HL-60 (cell line): ENCODE measurements around the gene GOLPH3L.

ENCODE experiments used
- DNase-seq, 2 experiments: peaks; one replicate each; pipeline ENCODE4 v3.0.0-alpha.2; 2010 to 2020; ENCODE audit warnings: low read depth in 1 of 2, low spot score in 1 of 2
- H3K27ac ChIP-seq: fragments of 250-450 bp; sonication (Bioruptor Pico); replicated peaks from 2 replicates; pipeline ENCODE4 v1.5.1; 2020; ENCODE audit warnings: mild to moderate bottlenecking, moderate library complexity
- H3K27me3 ChIP-seq: fragments of 250-450 bp; sonication (Bioruptor Pico); 2 replicates; pipeline ENCODE4 v1.5.1; 2021; ENCODE audit warnings: mild to moderate bottlenecking, moderate library complexity; ENCODE audit not compliant: insufficient read depth, poor library complexity, severe bottlenecking
- H3K4me3 ChIP-seq: replicated peaks from 2 replicates; pipeline ENCODE4 v1.5.1; 2011; ENCODE audit warnings: mild to moderate bottlenecking, control low read depth, low read length; ENCODE audit not compliant: insufficient read depth
- CTCF ChIP-seq: IDR thresholded peaks from one replicate; pipeline ENCODE4 v1.5.1; 2011; ENCODE audit warnings: low read length, control low read depth, inconsistent platforms; ENCODE audit not compliant: insufficient read depth
- GABPA ChIP-seq: IDR thresholded peaks from 2 replicates; pipeline ENCODE4 v1.6.1; 2012; ENCODE audit warnings: low read depth
- POLR2AphosphoS5 ChIP-seq: IDR thresholded peaks from 2 replicates; pipeline ENCODE4 v1.6.1; 2012; ENCODE audit warnings: low read depth
- REST ChIP-seq: IDR thresholded peaks from 2 replicates; pipeline ENCODE4 v1.6.1; 2012; ENCODE audit warnings: low read depth; ENCODE audit not compliant: insufficient replicate concordance
- SPI1 ChIP-seq: IDR thresholded peaks from 2 replicates; pipeline ENCODE4 v1.6.1; 2012; ENCODE audit warnings: low read depth, mild to moderate bottlenecking, borderline replicate concordance

GOLPH3L gene

GRCh38 chr1:150619576-150620509 lies 77.1 kb downstream of the GOLPH3L start:
- no peaks in the 10 kb centered on the region for H3K27me3 ChIP-seq
- no peak for DNase-seq
- 0 out of 2 replicates have a peak overlapping the region, but pooled peaks have one; percentile 6 for H3K27ac ChIP-seq
- H3K4me3 ChIP-seq = no peak overlapping the region
- no peak for TF ChIP-seq POLR2AphosphoS5
- TF ChIP-seq REST = no peak
- TF ChIP-seq SPI1 = no peak
- no peak for TF ChIP-seq CTCF
- no peak for TF ChIP-seq GABPA

- H3K4me3 ChIP-seq = no peak overlapping the region
Observed at GRCh38 chr1:150615346-150616201, 81.4 kb downstream of the GOLPH3L start.

More at GRCh38 chr1:150615346-150616201, 81.4 kb downstream of the GOLPH3L start:
- DNase-seq = no peak
- Histone ChIP-seq H3K27ac (peak overlapping the region; percentile 95), H3K27me3 (no peaks in the 10 kb centered on the region)
- TF ChIP-seq POLR2AphosphoS5 (no peak), REST (no peak), GABPA (no peak), SPI1 (no peak), CTCF (no peak)
